Stimulated activated CD4-positive, alpha-beta T cell treated with anti-CD3 and anti-CD28 coated beads, Interleukin-12 subunit alpha, Interleukin-12 subunit beta, amount 100 ng/mL, for 4 hours (primary cell): ENCODE results near the gene TPX2.
A peak's percentile ranks its signal among the peaks of the same experiment; 100 is the strongest.

Experiments used
- DNase-seq: peaks from one replicate; pipeline ENCODE4 v3.0.0-alpha.2; 2020

The TPX2 gene, protein sequence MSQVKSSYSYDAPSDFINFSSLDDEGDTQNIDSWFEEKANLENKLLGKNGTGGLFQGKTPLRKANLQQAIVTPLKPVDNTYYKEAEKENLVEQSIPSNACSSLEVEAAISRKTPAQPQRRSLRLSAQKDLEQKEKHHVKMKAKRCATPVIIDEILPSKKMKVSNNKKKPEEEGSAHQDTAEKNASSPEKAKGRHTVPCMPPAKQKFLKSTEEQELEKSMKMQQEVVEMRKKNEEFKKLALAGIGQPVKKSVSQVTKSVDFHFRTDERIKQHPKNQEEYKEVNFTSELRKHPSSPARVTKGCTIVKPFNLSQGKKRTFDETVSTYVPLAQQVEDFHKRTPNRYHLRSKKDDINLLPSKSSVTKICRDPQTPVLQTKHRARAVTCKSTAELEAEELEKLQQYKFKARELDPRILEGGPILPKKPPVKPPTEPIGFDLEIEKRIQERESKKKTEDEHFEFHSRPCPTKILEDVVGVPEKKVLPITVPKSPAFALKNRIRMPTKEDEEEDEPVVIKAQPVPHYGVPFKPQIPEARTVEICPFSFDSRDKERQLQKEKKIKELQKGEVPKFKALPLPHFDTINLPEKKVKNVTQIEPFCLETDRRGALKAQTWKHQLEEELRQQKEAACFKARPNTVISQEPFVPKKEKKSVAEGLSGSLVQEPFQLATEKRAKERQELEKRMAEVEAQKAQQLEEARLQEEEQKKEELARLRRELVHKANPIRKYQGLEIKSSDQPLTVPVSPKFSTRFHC

DNA sequence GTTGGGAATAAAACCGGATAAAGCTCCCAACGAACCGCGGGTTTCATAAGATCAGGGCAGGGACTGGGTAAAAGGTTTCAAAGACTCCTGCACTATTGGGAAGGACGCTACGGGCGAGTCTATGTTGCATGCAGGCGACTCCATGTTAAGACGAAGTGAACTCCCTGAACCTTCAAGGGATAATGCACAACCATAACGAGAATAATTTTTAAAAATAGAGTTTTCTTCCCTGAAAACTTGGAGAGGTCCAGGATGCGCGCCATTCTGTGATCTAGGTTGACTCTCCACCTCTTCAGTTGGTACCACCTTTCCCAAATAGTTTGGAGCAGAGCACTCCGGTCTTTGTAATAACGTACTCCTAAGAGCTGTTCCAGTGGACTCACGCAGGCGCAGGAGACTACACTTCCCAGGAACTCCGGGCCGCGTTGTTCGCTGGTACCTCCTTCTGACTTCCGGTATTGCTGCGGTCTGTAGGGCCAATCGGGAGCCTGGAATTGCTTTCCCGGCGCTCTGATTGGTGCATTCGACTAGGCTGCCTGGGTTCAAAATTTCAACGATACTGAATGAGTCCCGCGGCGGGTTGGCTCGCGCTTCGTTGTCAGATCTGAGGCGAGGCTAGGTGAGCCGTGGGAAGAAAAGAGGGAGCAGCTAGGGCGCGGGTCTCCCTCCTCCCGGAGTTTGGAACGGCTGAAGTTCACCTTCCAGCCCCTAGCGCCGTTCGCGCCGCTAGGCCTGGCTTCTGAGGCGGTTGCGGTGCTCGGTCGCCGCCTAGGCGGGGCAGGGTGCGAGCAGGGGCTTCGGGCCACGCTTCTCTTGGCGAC, at the start of gene TPX2:
TPX2 (plus strand) TSS at position 562 of the 821 bp plus-strand sequence. CDS start 18,187 bp downstream, outside the sequence.
- DNase-seq, result peak; percentile 81

DNA sequence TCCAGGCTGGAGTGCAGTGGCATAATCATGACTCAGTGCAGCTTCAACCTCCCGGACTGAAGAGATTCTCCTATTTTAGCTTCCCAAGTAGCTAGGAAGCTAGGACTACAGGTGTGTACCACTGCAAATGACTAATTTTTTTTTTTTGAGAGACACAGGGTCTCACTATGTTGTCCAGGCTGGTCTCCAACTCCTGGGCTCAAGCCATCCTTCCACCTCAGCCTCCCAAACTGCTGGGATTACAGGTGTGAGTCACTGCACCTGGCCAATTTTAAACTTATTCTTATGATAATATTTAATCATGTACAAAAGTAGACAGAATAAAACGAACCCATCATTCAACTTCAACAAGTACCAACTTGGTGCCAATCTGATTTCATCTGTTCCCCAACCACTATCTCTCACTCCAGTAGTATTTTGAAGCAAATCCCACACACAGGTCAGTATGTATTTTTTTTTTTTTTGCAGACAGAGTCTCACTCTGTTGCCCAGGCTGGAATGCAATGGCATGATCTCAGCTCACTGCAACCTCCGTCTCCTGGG, 48.9 kb upstream of the TPX2 start:
- no peak for DNase-seq

DNA sequence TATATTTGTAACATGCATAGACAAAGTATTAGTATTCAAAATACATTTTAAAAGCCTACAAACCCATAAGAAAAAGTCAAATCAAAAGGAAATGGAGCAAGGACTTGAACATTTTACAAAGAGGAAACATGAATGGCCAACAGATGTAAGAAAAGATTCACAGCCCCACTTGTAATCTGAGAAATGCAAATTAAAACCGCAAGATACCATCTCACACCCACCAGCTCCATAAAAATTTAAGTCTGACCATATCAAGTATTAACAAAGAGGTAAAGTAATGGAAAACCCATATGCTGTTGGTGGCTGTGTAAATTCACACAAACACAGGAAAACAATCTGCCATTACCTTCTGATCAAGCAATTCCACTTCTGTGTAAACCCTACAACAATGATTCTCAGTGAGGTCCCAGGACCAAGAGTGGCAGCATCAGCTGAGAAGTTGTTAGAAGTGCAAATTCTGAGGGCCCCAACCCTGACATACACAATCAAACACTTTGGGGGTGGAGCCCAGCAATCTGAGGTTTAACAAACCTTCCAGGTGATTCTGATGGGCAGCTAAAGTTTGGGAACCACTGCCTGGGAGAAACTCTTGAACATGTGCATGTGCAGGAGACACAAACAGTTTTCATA, 47.3 kb upstream of the TPX2 start:
- DNase-seq, result no peak

DNA sequence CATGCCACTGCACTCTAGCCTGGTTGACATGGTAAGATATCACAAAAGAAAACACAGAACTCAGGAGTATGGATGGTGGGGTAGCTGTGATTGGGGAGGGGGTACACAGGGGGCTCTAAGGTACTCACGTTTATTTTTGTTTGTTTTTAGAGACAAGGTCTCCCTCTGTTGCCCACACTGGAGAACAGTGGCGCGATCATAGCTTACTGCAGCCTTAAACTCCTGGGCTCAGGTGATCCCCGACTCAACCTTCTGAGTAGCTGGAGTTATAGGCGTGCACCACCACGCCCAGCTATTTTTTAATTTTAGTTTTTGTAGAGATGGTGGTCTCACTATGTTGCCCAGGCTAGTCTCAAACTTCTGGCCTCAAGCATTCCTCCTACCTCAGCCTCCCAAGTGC, 45.7 kb upstream of the TPX2 start:
- DNase-seq, result no peak

DNA sequence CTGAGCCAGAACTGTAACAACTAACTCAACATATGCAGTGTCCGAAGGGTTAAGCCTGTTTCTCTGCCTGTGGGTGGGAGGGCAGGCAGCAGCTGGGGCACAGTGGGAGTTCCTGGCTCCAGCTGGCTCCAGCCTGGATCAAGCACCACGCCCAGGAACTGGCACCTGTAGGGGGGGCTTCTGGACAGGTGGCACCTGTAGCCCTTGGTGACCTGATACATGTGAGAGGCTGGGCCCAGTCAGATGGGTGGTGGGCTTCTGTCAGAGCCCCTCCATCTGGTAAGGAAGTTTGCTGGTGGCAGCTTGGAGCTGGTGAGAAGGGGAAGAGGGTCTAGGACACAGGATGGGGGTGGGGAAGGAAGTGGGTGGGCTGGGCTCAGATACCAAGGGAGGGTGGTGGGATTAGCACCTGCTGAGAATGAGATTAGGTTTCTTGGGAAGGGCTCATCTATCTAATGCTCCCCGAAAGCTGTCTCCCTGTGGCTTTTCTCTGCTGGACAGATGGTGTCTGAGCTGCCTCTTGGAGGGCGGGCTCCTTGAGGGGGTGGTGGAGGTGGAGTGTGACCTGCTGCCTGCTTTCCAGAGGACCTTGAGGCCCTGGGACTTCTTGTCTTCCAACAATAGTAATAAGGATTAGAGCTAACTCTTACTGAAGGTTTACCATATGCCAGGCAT, 45.0 kb upstream of the TPX2 start:
- no peak for DNase-seq

DNA sequence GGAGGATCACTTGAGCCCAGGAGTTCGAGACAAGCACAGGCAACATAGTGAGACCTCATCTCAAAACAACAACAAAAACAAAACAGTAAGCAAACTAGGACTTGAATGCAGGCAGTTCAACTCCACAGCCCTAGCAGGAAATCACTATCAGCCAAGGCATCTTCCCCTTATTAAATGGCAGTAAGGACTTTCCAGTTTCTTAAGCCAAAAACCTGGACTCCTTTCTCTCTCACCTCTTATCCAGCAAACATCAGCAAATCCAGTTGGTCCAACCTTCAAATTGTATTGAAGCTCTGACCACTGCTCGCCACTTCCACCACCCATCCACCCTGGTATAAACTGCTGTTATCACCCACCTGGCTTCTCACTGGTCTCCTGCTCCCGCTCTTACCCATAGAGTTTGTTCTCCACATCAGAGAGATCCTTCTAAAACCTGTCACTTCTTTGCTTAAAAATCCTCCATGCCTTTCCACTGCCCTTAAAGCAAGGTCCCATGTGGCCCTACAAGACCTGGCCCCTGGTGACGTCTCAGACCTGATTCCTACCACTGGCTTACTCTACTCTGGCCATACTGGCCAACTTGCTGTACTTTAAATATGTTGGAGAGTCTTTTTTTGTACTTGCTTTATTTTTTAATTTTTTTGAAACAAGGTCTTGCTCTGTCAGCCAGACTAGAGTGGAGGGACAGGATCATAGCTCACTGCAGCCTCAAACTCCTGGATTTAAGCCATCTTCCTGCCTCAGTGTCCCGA, 44.1 kb upstream of the TPX2 start:
- DNase-seq, result no peak

DNA sequence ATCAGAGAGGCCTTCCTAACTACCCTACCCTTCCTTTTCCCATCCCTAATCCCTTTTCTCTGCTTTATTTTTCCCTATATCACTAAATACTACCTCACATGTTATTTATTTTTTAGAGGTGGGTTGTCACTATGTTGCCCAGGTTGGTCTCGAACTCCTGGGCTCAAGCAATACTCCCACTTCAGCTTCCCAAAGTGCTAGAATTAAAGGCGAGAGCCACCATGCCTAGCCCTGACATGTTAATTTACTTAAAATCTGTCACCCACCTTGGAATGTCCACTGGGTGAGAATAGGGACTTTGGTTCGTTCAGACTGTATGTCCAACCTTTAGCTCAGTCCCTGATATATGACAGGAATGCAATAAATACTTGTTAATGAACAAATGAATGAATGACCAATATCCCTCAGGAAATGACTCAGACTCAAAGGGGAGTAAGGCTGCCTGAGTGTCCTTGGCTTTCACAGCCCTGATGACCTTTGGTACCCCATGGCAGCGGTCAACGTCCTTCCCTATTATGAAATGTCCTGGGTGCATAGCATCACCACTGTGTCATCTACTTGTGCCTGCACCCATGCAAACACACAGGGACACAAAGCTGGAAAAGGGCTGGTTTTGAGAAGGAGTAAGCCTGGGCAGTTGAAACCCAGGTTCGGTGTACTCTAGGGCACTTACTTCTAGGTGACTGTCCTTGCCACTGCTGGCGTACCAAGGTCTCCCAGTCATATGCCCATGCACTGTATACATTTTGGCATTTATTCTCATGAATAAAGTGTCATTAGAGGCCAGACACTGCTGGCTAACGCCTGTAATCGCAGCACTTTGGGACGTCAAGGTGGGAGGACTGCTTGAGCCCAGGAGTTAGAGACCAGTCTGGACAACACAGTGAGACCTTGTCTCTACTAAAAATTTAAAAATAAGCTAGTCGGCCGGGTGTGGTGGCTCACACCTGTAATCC, 43.0 kb upstream of the TPX2 start:
- DNase-seq, result no peak

DNA sequence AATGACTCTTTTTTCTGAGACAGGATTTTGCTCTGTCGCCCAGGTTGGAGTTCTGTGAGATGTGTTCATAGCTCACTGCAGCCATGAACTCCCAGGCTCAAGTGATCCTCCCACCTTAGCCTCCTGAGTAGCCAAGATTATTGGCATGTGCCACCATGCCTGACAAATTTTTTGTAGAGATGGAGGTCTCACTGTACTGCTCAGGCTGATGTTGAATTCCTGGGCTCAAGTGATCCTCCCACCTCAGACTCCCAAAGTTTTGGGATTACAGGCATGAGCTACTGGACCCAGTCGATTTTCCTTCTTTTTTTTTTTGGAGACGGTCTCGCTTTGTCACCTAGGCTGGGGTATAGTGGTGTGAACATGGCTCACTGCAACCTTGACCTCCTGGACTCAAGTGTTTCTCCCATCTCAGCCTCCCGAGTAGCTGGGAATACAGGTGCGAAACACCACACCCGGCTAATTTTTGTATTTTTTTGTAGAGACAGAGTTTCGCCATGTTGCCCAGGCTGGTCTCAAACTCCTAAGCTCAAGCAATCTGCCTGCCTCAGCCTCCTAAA, 40.8 kb upstream of the TPX2 start:
- DNase-seq, result no peak

DNA sequence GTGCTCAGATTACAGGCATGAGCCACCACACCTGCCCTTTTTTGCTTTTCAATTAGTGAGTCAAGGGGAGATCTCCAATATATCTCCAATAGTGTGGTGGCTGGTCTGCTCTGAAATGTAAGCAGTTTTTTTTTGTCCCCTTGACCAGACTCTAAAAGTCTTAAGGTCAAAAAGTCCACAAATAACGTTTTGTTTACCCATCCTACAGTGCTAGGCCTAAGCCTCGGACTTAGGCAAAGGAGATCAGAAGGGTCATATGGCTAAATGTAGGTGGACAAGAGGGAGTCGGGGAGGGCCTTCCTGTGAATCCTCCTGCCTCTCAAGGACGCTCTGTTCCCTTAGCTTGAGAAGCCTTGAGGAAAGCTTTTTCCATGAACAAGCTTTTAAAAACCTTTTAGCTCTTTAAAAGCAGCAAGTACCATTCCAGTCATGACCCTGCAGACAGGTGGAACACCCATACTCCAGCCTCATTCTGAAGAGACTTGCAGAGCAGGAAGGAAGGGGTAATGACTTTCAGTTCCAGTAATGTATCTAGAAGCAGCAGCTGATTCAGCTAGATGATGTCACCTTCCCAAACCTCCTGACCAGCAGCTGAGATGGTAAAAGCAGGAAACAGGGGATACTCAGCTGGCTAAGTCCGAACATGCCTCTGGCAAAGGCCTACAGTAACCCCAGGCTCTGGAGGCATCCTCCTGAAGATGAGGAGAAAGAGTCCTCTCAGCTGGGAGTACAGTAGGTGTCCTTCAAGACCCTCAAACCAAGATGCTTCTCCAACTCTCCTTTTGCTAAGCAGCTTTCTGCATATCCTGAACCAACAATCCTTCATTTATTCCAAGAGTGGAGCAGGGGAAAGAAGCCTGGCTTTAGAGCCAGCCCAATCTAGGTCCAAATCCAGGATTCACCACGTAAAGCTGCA, 40.0 kb upstream of the TPX2 start:
- DNase-seq, result no peak

DNA sequence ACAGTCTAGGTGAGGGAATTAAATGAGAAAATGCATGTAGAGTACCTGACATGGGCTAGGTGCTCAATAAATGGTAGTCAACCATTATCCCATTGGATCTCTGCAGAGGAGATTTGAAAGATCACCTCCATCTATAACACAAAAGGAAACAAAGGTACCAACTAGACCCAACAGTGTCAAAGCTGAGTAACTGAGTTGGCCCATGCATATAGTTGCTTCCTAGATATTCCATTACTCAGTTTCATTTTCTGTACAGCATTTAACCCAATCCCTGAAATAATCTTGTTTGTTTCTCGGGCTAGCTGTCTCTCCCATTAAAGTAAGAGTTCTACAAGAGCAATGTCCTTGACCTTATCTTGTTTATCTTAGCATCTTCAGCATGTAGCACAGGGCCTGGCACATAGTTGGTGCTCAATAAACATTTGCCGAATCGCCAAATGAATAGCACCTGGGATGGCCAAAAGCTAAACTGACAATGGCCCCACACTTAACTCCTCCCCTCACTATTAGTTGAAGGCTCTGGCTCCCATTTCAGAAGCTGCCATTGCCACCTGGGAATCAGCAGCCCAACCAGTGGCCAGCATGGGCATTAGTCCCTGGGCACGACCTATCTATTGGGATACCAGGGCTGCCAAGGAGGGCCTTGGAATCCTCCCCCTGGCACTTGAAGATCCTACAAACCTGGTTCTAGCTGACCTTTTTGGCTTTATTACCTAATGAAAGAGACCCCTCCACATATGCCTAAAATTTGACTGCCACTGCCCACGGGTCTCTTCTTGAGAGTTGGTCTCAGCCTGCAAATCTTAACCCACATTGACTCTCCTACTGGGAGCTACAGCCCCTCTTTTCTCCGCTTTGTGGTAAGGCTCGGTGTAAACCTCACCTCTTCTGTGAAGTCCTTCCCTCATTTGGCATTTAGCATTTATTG, 39.0 kb upstream of the TPX2 start:
- no peak for DNase-seq

DNA sequence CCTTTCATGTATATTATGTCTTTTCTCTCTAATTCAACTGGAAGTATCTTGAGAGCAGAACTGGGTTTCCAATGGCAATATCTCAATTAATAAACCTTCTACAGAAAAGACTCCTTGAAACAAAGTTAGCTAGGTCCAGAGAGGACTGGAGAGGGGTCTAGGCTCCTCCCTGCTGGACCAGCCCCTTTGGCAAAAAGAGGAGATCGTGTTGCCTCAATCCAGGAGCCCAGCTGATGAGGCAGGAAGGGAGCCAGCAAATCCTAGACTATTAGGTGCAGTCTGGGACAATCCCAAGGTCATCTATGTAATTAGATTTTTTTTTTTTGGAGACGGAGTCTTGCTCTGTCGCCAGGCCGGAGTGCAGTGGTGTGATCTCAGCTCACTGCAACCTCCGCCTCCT, 38.3 kb upstream of the TPX2 start:
- DNase-seq, result no peak

DNA sequence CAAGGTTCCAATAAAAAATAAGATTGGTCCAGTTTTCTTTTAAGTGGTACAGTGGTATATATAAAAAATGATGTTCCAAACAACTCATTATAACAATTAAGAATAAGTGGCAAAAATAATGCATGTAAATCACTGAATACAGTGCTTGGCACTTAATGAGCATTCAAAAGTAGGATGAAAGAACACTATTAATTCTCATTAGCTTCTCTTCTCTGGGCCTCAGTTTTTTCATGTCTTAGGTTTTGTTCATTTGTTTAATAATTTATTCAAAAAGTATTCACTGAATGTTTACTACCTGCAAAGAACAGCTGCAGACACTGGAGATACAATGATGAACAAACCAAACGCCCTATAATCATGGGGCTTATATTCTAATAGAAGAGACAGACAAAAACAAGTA, 37.5 kb upstream of the TPX2 start:
- no peak for DNase-seq

DNA sequence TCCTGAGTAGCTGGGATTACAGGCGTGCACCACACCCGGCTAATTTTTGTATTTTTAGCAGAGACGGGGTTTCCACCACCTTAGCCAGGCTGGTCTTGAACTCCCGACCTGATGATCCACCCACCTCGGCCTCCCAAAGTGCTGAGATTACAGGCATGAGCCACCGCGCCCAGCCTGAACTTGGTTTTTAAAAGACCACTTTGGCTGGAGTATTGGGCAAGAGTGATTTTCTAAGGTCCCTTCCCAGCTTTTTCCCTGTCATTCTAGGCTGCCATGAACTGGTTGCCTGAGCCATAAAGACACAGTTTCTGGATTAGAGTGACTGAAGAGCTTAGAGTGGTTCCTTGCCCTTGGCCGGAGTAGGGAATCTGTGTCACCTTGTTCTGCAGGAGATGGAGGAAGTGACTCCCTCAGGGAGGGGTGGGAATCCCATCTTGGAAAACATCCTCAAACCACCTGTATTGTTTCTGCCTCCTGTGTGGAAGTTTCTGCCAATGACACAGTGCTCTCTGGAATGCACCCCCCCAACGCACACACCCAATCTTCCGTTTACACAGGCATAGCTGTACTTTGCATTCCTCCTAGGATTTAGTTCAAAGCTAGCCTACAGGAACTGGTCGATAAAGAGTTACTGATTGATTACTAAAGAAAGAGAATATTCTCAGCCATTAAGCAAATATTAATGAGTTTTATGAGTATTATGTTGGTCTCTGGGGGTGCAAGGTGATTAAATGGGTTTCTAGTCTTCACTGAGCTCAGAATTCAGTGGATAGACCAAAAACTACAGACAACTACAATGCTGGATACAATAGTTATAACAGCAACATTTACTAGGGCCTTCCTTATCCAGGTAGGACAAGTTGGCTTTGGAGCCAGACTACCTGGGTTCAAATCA, 34.6 kb upstream of the TPX2 start:
- no peak for DNase-seq

DNA sequence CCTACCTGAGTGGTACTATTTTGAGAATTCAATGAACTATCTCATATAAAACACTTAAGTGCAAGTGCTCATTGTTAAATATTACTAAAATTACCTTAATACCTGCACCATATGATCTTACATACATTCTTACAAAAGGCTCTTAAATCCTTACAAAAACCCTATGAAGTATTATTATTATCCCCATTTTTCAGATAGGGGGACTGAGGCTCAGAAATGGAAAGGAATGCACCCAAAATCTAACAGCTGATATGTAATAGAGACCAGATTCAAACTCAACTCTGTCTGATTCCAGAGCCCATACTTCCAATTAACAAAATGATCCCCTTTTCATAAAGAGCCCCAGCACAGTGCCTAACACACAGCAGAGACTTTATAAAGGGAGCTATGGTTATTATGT, 33.9 kb upstream of the TPX2 start:
- no peak for DNase-seq

DNA sequence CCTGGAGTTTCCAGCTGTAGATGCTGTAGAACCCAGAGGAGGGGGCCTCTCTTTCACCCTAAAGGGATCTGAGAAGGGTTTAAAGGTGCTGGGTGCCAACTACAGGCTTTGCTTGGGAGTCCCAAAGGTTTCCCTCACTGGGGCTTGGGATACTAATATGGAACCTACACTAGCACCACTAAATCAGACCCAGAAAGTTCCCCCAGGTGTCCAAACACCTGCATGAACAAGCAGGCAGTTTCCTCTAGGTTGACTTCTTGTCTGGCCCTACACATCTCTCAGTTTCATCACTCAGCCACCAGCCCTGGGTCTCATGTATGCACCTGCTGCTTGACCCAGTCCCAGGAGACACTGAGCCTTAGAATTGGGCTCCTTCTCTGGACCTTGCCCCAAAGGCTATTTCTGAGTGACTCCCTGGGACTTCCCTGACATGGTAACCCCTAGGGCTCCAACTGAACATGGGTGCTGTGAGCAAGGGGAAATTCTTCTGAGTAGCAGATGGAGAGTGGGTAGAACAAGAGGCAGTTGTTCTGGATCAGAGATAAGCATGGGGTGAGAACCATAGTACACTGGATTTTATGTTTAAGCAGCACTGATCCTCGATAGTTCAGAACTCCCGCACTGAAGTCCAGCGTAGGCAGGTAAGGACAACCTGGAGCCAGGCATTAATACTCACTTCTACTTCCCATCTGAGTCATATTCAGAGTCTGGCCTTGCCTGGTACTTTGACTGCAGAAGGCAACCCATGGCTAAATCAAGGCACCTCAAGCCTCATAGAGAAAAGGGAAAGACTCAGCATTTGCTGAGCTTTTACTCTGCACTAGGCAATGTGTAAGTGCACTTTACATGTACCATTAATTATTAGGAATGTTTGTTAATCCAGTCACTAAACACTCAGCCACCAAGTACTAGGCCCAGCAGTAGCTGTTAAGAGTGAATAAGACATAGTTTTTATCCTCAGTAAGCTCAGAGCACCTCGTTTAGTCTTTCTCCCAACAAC, 33.2 kb upstream of the TPX2 start:
- DNase-seq, result no peak
